SKM-1 treated with dmso at 0.1 percent for 144 hours (cell line): Measurements from ENCODE around the gene EHD4.

Experiments used
- DNase-seq: peaks from one replicate; lab custom pipeline; 2025; ENCODE audit not compliant: unreplicated experiment; lab: John Stamatoyannopoulos, UW

EHD4 gene

GRCh38 chr15:41921167-41921566, 51.2 kb downstream of the EHD4 start:
- no peak for DNase-seq

GRCh38 chr15:41919954-41920538, 52.3 kb downstream of the EHD4 start:
- DNase-seq = no peak

- DNase-seq = no peak
Measured at GRCh38 chr15:41919201-41919820, 53.0 kb downstream of the EHD4 start.

GRCh38 chr15:41918506-41919126, 53.7 kb downstream of the EHD4 start:
- no peak for DNase-seq

- DNase-seq = peak; percentile 34
Measured at GRCh38 chr15:41917767-41918430, 54.5 kb downstream of the EHD4 start.

GRCh38 chr15:41915255-41915994, 56.9 kb downstream of the EHD4 start:
- DNase-seq = peak; percentile 60

- no peak for DNase-seq
Measured at GRCh38 chr15:41914411-41914810, 57.9 kb downstream of the EHD4 start.

GRCh38 chr15:41913256-41913655, 59.1 kb downstream of the EHD4 start:
- no peak for DNase-seq

- no peak for DNase-seq
Measured at GRCh38 chr15:41911691-41912345, 60.5 kb downstream of the EHD4 start.

- no peak for DNase-seq
Measured at GRCh38 chr15:41908736-41909461, 63.5 kb downstream of the EHD4 start.

- no peak for DNase-seq
Measured at GRCh38 chr15:41907141-41907540, 65.2 kb downstream of the EHD4 start.

- DNase-seq = no peak
Measured at GRCh38 chr15:41906608-41907007, 65.7 kb downstream of the EHD4 start.

- DNase-seq = no peak
Measured at GRCh38 chr15:41905036-41905793, 67.1 kb downstream of the EHD4 start.

- DNase-seq = peak; percentile 43
Measured at GRCh38 chr15:41904541-41905005, 67.8 kb downstream of the EHD4 start.

- no peak for DNase-seq
Measured at GRCh38 chr15:41903782-41904181, 68.6 kb downstream of the EHD4 start.

- no peak for DNase-seq
Measured at GRCh38 chr15:41901431-41901830, 70.9 kb downstream of the EHD4 start.

GRCh38 chr15:41900526-41901380, 71.6 kb downstream of the EHD4 start:
- DNase-seq = no peak

- DNase-seq = no peak
Measured at GRCh38 chr15:41899854-41900442, 72.4 kb downstream of the EHD4 start.
